Spleen (tissue), 11 donors: ENCODE data around the gene EHBP1L1. TPM values are rescaled to one million over a fixed set of nuclear protein-coding genes. Genes with fewer than 3 reads are reported as not detected.

ENCODE experiments used
- DNase-seq: peaks from one replicate; pipeline ENCODE4 v3.0.0-alpha.2; 2020
- H3K27ac ChIP-seq, 8 donors: fragments of 200-600 bp; sonication (generic) in 7 of 8; 1 replicate in 4 of 8; 2 replicates in 4 of 8; pipeline versions ENCODE4 v1.5.0 to v1.8.0; 2016 to 2021; ENCODE audit warnings: inconsistent platforms in 4 of 8, mild to moderate bottlenecking in 4 of 8, moderate library complexity in 1 of 8
- H3K27me3 ChIP-seq, 7 donors: fragments of 200-600 bp; sonication (generic) in 6 of 7; replicated peaks in 1 of 7; 1 replicate in 4 of 7; 2 replicates in 3 of 7; pipeline versions ENCODE4 v1.5.0 to v1.8.0; 2016 to 2021; ENCODE audit warnings: inconsistent platforms in 3 of 7, mild to moderate bottlenecking in 1 of 7
- H3K36me3 ChIP-seq, 6 donors: fragments of 200-600 bp; sonication (generic) in 5 of 6; 1 replicate in 4 of 6; 2 replicates in 2 of 6; pipeline versions ENCODE4 v1.5.0 to v1.8.0; 2016 to 2021; ENCODE audit warnings: inconsistent platforms in 2 of 6
- H3K4me1 ChIP-seq, 6 donors: fragments of 200-600 bp; sonication (generic) in 5 of 6; 1 replicate in 3 of 6; 2 replicates in 3 of 6; pipeline versions ENCODE4 v1.5.0 to v1.8.0; 2016 to 2021; ENCODE audit warnings: inconsistent platforms in 3 of 6
- H3K4me3 ChIP-seq, 8 donors: fragments of 200-600 bp; sonication (generic) in 7 of 8; 1 replicate in 4 of 8; 2 replicates in 4 of 8; pipeline versions ENCODE4 v1.5.0 to v1.8.0; 2016 to 2021; ENCODE audit warnings: inconsistent platforms in 4 of 8, mild to moderate bottlenecking in 4 of 8, moderate library complexity in 2 of 8
- H3K9me3 ChIP-seq, 8 donors: fragments of 200-600 bp; sonication (generic) in 7 of 8; 1 replicate in 4 of 8; 2 replicates in 4 of 8; pipeline versions ENCODE4 v1.5.0 to v1.8.0; 2016 to 2021; ENCODE audit warnings: inconsistent platforms in 4 of 8
- CTCF ChIP-seq, 11 experiments: fragments of 200-600 bp in 7 of 11; fragments of 450-650 bp in 4 of 11; sonication (generic) in 4 of 11; IDR thresholded peaks in 8 of 11; conservative IDR thresholded peaks in 3 of 11; 1 replicate in 7 of 11; 2 replicates in 4 of 11; pipeline versions ENCODE4 v1.4.0 to v1.8.0; 2016 to 2021; ENCODE audit warnings: antibody characterized with exemption in 11 of 11, inconsistent platforms in 4 of 11, mild to moderate bottlenecking in 1 of 11
- POLR2A ChIP-seq, 3 donors: fragments of 450-650 bp; IDR thresholded peaks; one replicate each; pipeline ENCODE4 v1.5.1; 2017; ENCODE audit warnings: antibody characterized with exemption in 3 of 3, mild to moderate bottlenecking in 1 of 3
- POLR2AphosphoS5 ChIP-seq, 3 donors: sonication (generic); formaldehyde crosslinking; IDR thresholded peaks; one replicate each; pipeline ENCODE4 v1.5.1; 2017; ENCODE audit warnings: antibody characterized with exemption in 3 of 3
- WGBS, 5 donors: extraction: QIAGEN DNeasy Blood & Tissue Kit in 3 of 5; methylation state at CpG; one replicate each; pipeline versions ENCODE4 v1.1.5 to v1.1.7; 2013 to 2018; 5-methylcytosine and 5-hydroxymethylcytosine counted together
- intact Hi-C: fragments of 100-400 bp; cut with DNase I; formaldehyde crosslinking; loops from one replicate; pipeline ENCODE4 v1.15.0; 2023; ENCODE audit warnings: low total_unique reads
- polyA plus RNA-seq, 3 donors: library from polyadenylated mRNA; stranded (reverse); fragments of 200-250 nt; gene quantifications; one replicate each; pipeline ENCODE4 v1.2.1, GENCODE V29; 2013
- total RNA-seq, 7 donors: library from RNA; depleted of rRNA in 3 of 7; stranded (reverse); fragments of >200 nt in 3 of 7; fragmentation: NEBNext Ultra II Directional in 4 of 7; extraction: Animal tissue kit (Norgen Biotek cat#: 25700) in 4 of 7; gene quantifications; one replicate each; pipeline versions ENCODE4 v1.1.0 to v1.2.1, GENCODE V29; 2016 to 2021
- donor health status: healthy with polysubstance abuse.
- donor health status: DM: no; HTN: no; CAD: no; lungs with moderate emphysema.
- donor health status: DM: no; HTN: no; CAD: no.
- donor health status: Bipolar disorder and iron deficiency.
- donor health status: healthy.
- donor health status: DM: no; HTN: no; CAD: no.
- donor health status: DM: yes; HTN: yes; CAD: no.

Gene EHBP1L1
- total and polyA plus RNA-seq, 10 donors: 44.3 to 365 (median 215) TPM

GRCh38 chr11:65565624-65566453 lies 10.0 kb upstream of the EHBP1L1 start:
- Histone ChIP-seq H3K27ac (peak overlapping the region; percentile 22 to 99 (median 83)), H3K9me3 (no peaks in the 10 kb centered on the region), H3K36me3 (peaks cover 0 to 13% (median 2%) of the 10 kb centered on the region in 6 donors), H3K4me1 (peaks cover 37 to 74% (median 63%) of the 10 kb centered on the region in 6 donors), H3K27me3 (no peaks in the 10 kb centered on the region), H3K4me3 (no peak overlapping the region)
- 66 to 75% (median 70%) methylated on average over 7 of the region's 7 CpGs for WGBS, 5 donors
- intact Hi-C loops: no loop called here
- no peak for TF ChIP-seq POLR2A (IDR thresholded peaks at IDR 0.05)
- TF ChIP-seq CTCF (IDR thresholded peaks at IDR 0.05 in 8 of 11, conservative IDR thresholded peaks at IDR 0.05 in 3 of 11): no peak
- TF ChIP-seq POLR2AphosphoS5 (IDR thresholded peaks at IDR 0.05): no peak
- DNase-seq: peak; percentile 72

- intact Hi-C loops: no loop called here
- no peak for DNase-seq
- no peaks in the 10 kb centered on the region for H3K9me3 ChIP-seq
- 7 to 8% (median 7%) methylated on average over 28 of the region's 28 CpGs for WGBS, 5 donors
- peaks cover 0 to 25% (median 2%) of the 10 kb centered on the region in 6 donors for H3K36me3 ChIP-seq
- peak overlapping the region; percentile 76 to 99 (median 96) for H3K27ac ChIP-seq
- TF ChIP-seq CTCF (IDR thresholded peaks at IDR 0.05 in 8 of 11, conservative IDR thresholded peaks at IDR 0.05 in 3 of 11): no peak
- no peak for TF ChIP-seq POLR2A (IDR thresholded peaks at IDR 0.05)
- H3K4me3 ChIP-seq: peak overlapping the region; percentile 24 to 95 (median 88)
- no peaks in the 10 kb centered on the region for H3K27me3 ChIP-seq
- H3K4me1 ChIP-seq: peaks cover 58 to 91% (median 88%) of the 10 kb centered on the region in 6 donors
These were observed 6.5 kb upstream of the EHBP1L1 start for GRCh38 chr11:65569164-65569972.

- DNase-seq: peak; percentile 100
- intact Hi-C loops: no loop called here
- Histone ChIP-seq H3K4me1 (peaks cover 54 to 91% (median 87%) of the 10 kb centered on the region in 6 donors), H3K4me3 (peak within 1 kb of the TSS; percentile 81 to 95 (median 88)), H3K27ac (peak within 1 kb of the TSS; percentile 76 to 99 (median 96)), H3K36me3 (peaks cover 0 to 25% (median 2%) of the 10 kb centered on the region in 6 donors), H3K27me3 (no peaks in the 10 kb centered on the region), H3K9me3 (no peaks in the 10 kb centered on the region)
- TF ChIP-seq POLR2A (IDR thresholded peaks at IDR 0.05) (peak; percentile 19 to 73 (median 49)), POLR2AphosphoS5 (IDR thresholded peaks at IDR 0.05) (peak; percentile 96 to 99 (median 97)), CTCF (IDR thresholded peaks at IDR 0.05 in 8 of 11, conservative IDR thresholded peaks at IDR 0.05 in 3 of 11) (peak in 10 of 11 experiments; percentile 23 to 76 (median 50))
- WGBS, 5 donors: 0 to 1% (median 0%) methylated on average over 65 to 89 of the region's 89 CpGs
These were observed 5.6 kb upstream of the EHBP1L1 start, which contains the start of gene ZNRD2 for GRCh38 chr11:65569973-65570918. Gene ZNRD2 (plus strand): TSS chr11:65570477. CDS start chr11:65570492, 15 bp downstream.
